ENCODE results near the gene SLITRK2.

The SLITRK2 gene, protein sequence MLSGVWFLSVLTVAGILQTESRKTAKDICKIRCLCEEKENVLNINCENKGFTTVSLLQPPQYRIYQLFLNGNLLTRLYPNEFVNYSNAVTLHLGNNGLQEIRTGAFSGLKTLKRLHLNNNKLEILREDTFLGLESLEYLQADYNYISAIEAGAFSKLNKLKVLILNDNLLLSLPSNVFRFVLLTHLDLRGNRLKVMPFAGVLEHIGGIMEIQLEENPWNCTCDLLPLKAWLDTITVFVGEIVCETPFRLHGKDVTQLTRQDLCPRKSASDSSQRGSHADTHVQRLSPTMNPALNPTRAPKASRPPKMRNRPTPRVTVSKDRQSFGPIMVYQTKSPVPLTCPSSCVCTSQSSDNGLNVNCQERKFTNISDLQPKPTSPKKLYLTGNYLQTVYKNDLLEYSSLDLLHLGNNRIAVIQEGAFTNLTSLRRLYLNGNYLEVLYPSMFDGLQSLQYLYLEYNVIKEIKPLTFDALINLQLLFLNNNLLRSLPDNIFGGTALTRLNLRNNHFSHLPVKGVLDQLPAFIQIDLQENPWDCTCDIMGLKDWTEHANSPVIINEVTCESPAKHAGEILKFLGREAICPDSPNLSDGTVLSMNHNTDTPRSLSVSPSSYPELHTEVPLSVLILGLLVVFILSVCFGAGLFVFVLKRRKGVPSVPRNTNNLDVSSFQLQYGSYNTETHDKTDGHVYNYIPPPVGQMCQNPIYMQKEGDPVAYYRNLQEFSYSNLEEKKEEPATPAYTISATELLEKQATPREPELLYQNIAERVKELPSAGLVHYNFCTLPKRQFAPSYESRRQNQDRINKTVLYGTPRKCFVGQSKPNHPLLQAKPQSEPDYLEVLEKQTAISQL

DNA sequence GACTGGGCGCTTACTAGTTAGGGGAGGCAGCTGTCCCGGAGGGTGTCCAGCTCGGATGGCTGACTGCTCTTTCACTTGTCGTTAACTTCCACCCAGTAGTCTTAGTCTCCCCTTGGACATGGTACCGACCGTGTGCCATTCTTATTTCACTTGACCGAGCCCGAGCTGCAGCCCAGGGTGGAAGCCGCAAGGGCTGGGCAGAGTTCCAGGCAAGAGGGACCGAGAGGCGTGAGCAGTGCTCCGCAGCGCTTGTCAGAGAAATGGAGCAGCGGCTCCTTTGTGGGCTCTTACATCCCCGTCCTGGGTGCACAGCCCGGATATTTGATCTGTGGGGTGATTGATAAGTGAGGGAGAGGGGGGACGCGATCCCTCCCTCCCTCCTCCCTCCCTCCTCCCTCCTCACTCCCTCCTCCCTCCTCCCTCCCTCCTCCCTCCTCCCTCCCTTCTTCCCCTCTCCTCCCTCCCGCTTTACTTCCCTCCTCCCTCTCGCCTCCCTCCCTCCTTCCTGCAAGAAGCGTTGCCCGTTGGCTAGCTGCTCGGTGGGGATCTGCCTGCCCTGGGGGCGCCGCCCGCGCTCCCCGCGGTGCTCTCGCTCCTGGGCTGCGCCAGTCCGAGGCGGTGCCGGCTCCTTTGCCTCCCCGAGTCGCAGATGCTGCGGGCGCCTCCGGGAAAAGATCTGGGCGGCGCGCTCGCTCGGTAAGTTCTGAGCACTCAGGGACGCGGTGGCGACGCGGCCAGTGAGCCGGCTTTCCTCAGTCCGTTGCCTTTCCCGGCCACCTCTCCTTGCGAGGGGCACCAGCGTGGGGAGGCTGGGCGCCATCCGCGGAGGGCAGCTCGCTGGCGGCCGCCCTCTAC is at the start of gene SLITRK2:
Gene SLITRK2, plus strand, starts transcription at position 499 of the 855 bp plus-strand sequence. CDS start 4,597 bp downstream, outside the sequence.
- DNase-seq (ENCODE audit: low spot score): no peak

DNA sequence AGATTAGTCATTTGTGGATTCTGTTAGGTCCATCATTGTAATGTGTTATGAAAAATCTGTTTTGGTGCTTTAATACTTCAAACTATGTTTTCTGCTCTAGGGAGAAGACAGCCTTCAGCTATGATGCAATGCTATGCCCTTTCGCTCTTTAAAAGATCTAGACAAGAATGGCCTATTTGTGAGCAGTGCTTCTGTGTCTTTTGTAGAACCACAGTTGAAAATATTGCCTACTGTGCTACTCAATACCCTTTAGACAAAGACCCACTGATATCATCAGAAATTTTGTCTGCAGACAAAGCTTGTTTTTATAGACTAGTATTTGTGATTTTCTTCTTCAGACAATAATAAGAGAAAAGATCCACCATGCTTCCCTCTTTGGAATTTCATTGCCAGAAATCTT is 44.6 kb upstream of the SLITRK2 start:
- DNase-seq (ENCODE audit: low spot score): no peak

DNA sequence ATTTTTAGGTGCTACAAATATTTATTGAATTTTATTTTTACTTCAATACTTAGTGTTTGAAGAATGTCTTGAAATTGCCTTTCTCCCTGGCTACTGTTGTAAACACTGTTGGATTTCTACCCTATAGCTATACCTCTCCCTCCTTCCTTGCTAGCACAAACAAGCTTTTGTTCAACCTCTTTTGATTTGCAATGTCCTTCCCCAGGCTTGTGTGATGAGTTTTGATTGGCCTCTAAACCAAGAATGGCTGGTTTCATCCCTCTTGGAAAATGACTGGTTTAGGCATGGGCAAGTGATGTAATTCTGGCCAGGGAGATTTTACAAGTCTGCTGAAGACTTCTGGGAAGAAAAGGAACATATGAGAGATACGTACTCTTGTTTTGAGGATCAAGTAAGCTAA is 25.3 kb upstream of the SLITRK2 start:
- DNase-seq (ENCODE audit: low spot score): no peak

DNA sequence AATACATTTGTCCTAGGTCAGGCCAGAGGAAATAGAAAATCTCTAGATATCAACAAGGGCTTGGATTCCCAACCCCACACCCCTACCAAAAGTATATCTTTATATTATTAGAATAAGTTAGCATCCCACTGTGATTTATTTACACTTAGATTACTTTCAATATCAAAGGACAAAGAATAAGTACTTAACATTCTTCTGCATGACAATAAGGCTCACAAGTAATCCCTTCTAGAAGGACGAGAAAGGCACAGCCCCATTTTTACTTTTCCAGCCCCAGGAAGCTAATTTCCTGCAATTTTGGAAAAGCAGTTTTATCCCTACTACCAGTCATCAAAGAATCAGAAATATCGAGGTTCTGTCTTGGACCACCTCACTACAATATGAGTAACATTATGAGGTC is 14.1 kb upstream of the SLITRK2 start:
- DNase-seq (ENCODE audit: low spot score): no peak

DNA sequence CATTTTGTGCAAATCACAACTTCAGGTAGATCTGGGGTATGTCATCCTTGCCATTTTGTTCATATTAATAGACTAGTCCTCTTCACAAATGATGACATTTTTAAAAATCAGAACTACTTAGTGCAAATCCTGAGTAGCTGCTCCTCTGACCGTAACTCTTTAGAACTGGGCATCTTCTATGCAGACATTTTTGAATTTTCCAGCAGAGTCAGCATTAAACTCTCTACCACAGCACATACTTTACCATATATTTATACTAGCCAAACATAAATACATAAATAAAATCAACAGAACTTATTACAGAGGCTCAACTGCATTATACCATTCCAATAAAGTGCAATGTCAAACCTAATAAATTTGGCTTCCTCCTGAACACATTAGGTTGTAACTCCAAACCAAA is 4.5 kb upstream of the SLITRK2 start:
- DNase-seq (ENCODE audit: low spot score): no peak

DNA sequence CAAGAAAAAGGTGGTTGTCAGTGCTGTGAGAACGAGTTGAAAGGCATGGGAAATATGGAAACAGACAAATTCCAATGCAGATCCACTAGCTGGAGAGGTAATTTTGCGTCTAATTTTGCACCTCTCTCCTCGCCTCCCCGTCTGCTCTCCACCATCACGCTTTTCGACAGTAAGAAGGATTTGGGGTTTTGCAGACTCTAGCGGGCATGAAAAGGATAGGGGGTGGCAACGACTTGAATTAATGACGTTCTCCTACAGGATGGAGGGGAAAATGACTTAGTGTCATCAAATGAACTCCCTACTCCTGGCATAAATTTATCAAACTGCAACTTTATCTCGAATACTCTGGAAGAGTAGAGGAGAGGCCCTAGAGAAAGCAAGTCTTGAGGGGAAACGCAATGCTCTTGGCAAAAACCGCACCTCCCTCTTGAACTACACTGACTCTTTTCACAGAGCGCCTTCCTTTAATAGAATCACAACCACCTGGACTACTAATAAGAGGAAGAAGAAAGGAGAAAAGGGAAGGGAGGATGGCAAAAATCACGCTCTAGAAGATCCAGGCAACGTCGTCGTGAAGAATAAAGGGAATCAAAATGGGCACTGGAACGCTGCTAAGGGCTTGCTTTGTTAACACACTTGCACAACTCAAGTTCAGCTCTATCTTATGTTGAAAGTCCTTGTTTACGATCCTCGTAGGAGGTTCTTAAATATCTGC is 871 bp upstream of the SLITRK2 start:
- no peak for DNase-seq (ENCODE audit: low spot score)

DNA sequence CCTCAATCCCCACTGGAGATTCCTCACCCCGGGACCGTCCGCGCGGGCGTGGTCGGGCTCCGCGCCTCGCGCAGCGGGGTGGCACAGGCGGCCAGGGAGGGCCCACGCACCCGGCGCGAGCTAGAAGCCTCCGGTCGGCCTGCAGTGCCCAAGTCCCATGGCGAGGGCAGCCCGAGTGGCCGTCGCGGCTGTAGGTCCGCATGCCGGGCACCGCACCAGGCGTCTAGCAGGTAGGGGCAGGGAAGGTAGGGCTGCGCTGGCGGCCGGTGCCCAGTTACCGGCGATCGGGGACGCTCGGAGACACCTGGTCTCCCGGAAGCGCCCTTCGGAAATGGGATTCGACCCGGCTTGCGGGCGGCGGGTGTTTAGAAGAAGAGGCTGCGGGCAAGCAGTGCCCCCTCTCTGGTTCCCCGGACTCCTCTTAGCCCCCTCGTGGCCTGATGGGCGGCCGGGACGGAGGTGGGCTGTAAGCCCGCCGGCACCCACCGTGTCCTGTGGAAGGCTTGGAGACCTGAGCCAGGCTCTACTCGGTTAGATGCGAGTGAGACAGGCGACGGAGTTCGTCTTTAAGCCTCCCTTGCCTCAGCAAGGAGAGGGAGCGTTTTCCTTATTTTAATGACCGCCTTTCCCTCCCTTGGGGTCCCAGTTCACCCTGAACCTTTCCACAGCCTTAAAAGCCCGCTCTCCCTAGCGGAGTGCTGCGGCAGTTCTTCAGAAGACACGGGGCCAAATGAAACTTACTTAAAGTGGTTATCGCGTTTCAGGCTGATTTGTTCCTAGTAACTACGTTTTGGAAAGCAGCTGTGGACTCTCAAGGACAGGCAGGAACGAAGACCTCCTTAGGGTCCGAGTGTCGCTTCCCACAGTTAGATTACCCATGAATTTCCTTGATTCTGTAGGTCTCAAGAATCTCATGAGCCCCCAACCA is 821 bp downstream of the SLITRK2 start:
- no peak for DNase-seq (ENCODE audit: low spot score)

DNA sequence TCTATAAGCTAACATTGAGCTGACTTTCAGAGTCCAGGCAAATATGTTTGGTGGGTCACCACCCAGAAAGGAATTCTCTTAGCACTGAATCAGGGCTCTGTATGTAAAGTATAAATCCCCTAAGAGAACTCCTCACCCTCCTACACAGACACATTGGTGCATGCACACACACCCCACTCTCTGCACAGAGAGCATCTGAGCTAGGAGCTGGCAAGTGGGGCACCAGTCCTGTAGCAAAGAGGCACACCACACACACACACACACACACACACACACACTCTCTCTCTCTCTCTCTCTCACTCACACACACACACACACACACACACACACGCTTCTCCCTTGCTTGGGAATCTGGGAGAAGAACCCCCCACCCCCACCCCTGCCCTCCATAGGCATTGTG is 3.2 kb downstream of the SLITRK2 start:
- no peak for DNase-seq (ENCODE audit: low spot score)

DNA sequence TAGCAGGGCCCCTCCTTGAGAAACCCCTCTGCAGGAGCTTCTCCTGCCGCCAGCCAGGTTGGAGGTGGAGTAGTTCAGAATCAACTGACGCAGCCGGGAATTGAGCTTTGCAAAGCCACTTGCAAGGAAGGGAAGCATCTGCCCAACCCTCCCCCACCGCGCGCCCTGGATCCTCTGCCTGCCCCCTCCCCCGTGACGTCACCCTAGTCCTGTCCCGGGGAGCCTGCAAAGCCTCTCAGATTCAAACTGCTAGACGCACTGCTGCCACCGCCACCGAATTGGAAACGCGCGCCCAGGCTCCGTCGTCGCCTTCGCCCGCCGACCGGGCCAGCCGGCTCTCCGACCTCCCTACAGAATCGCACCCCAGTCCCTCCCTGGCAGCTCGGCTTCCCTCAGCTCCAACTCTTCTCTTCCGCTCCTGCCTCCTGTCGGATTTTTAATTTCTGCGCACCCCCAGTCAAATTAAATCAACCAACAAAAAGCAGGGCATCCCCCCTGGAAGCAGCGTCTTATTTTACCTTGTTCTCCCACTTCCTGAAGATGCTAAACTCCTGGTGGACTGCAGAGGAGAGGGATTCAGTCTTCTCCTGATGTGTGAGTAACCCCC is 3.8 kb downstream of the SLITRK2 start:
- DNase-seq (ENCODE audit: low spot score): no peak

DNA sequence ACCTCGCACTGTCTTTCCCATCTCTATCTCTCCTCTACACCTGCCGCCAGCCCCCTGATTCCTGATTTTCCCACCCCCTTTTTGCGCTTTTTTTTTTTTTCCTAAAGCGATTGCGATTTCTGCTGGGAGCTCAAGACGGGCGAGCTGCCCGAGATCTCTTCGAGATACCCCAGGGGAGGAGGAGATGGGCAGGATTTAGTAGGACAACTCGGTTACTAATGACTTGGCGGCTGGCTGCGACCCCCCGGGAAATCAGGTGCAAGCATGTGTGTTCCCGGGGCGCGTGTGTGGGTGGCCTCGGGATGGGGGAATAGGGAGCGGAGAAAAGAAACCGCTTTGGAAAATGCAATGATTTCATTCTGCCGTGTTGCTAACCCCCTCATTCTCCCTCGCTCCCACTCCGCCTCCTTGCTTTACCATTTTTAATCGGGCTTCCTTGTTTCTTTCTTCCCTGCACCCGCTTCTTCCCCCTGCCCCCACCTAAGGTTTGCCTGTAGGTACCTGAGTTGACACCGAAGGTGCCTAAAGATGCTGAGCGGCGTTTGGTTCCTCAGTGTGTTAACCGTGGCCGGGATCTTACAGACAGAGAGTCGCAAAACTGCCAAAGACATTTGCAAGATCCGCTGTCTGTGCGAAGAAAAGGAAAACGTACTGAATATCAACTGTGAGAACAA is 4.4 kb downstream of the SLITRK2 start:
- DNase-seq (ENCODE audit: low spot score): no peak

DNA sequence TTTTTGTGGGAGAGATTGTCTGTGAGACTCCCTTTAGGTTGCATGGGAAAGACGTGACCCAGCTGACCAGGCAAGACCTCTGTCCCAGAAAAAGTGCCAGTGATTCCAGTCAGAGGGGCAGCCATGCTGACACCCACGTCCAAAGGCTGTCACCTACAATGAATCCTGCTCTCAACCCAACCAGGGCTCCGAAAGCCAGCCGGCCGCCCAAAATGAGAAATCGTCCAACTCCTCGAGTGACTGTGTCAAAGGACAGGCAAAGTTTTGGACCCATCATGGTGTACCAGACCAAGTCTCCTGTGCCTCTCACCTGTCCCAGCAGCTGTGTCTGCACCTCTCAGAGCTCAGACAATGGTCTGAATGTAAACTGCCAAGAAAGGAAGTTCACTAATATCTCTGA is 5.5 kb downstream of the SLITRK2 start:
- no peak for DNase-seq (ENCODE audit: low spot score)

DNA sequence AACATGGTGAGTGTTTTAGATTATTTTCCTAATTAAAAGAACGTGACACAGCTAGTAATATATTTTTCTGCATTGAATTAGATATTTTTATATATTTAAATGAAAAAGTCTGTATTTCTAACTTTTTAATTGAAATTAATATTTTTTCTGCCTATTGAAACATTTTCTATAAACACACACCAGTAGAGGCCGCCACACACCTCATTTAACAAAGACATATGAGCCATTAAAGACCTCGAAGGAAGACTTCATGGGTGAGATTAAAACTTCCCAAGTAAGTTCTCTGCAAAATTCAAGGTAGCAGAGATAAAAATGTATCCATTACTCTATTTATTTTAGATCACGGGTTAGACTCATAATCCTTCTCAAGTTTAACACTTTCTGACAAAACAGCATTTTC is 8.3 kb downstream of the SLITRK2 start:
- DNase-seq (ENCODE audit: low spot score): peak; percentile 13

DNA sequence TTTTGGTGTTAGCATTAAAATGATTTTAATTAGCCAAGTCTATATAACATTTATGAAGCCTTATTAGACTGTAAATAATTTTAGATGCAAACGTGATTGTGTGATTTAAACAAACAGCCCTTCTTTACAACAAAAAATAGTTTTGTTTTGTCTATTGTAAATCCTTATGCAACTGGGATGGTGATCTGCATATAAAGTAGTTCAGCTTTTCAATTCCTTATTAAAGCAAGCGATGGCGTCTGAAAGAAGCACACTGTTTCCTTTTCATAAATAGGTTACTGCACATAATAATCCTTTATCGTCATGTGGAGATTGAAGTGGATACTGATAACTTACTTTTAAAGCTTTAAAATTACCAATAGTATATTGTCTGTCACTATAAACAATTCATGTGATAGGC is 8.8 kb downstream of the SLITRK2 start:
- DNase-seq (ENCODE audit: low spot score): no peak

DNA sequence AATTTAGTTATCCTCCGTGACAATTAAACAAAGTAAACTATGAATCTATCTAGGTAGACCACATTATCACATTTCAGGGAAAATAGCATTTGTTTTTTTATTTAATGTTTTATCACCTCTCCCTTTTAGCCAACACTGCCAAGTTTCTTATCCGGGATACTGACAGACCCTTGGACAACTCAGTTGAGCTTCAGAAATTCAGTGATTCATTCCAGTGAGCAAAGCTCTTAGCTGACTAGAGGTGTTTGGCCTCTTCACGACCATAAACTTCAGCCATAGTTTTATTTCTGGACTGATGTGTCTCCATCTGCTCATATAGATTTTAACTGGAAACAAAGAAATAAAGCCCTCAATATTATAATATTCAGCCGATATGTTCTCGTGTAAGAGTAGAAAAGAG is 15.2 kb downstream of the SLITRK2 start:
- no peak for DNase-seq (ENCODE audit: low spot score)

DNA sequence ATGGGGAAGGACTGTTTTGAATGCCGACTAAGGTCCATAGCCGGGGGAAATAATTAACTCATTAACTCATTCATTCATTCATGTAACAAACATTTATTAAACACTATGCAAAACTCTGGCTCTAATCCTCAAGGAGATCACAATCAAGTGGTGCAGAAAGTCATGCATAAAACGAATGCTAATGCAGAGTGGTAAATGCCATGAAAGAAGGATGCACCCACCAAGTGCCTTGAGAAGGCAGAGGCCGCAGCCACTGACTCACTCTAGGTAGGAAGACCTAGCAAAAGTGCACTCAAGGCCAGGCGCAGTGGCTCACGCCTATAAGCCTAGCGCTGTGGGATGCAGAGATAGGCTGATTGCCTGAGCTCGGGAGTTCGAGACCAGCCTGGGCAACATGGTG is 22.9 kb downstream of the SLITRK2 start:
- no peak for DNase-seq (ENCODE audit: low spot score)

DNA sequence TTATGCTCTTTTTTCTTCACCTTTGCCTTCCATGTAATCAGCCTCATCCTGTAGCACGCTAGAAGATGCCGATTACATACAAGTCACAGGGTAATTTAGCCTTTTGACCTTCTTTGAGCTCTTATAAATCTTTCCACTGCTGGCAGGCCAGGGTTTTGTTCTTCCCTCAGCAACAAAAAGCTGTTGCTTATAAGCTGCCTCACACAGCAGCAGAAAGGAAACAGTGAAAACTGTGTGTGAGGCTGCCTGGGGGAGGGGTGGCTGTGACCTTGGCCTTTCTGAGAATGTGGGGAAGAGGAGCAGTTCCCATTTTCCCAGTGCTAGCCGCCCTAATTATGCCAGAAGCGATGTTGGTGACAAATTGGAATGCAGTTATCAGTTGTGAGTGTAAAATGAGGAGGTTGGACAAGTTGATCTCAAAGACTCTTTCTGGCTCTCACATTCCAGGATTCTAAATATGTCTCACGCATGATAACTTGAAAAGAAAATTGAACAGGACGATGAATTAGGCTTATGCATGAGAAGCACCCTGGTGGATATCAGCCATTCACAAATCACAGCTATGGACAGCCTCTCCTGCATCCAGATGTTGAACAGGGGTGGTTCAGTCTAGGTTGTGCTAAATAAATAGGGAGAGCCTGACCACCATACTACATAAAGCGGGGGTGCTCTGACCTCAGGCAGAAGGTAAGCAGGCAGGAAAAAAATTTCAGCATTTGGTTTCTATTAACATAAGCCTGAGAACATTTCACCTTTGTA is 25.7 kb downstream of the SLITRK2 start:
- no peak for DNase-seq (ENCODE audit: low spot score)

DNA sequence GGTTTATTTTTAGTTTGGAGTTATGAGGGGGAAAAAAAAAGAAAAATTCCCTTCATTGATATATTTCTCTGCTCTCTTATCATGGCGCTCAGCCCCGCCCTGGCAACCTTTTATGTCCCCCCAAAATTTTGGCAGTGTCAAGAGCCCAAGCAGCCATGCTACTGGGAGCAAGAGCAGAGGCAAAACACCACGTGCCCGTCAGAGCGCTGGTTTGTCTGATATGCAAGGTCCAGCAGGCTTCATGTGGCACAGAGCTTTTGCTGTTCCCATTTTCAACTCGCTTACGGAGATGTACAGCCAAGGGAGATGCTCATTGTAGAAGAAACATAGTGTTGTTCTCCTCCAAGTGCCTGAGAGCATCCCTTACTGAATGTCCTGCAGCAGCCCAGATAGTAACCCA is 27.3 kb downstream of the SLITRK2 start:
- DNase-seq (ENCODE audit: low spot score): no peak

DNA sequence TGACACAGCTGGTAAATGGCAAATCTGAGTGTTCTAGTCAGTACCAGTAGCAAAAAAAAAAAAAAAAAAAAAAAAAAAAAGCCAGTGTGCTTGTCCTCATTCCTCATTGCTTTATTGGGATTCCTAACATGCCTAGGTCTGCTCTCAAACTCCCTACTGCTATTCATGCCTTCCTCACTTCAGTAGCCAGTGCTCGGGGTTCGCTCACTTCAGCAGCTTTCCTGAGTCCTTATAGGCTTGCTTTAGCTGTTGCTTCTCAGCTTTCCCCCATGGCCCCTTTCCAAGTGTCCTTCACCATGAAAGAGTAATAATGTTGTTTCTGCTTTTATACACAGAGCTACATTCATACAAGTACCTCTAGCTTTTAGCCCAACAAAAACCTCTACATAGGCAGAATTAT is 30.8 kb downstream of the SLITRK2 start:
- no peak for DNase-seq (ENCODE audit: low spot score)

DNA sequence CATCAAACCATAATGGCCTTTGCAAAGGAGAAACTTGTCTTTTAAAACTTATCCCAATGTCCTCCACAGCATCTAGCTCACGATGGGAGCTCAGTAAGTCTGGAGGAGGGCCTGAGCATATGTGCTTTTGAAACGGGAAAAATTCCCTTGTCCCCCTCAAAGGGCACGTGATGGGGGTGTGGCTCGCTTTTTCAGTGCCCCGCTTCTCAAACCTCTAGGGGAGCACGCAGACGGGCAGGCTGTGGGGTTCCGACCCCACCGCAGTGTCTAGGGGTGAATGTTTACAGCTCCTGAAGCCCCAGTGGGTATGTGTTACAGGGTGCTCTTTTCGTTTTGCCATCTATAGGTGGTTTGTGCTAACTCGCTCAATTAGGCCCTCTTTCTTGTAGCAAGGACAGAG is 31.2 kb downstream of the SLITRK2 start:
- no peak for DNase-seq (ENCODE audit: low spot score)
